ENCODE results near the gene TSNAXIP1.
A peak's percentile ranks its signal among the peaks of the same experiment; 100 is the strongest.

Gene TSNAXIP1

GRCh38 chr16:67806428-67807147, at the start of gene TSNAXIP1, which contains the start of gene RANBP10:
Gene TSNAXIP1 (plus strand): TSS chr16:67806889. CDS start chr16:67807150, 261 bp downstream.
Gene RANBP10 (minus strand): TSS chr16:67806560. CDS start chr16:67806536, 24 bp downstream.
- peaks cover 18% of the 10 kb centered on the region for H3K36me3 ChIP-seq (ENCODE audit: control insufficient read depth, insufficient read depth, low read length)
- H3K9ac ChIP-seq (ENCODE audit: low read depth, low read length): peak within 1 kb of the TSS; percentile 82
- no peaks in the 10 kb centered on the region for H3K27me3 ChIP-seq (ENCODE audit: control insufficient read depth, insufficient read depth, low read length)
- H3K27ac ChIP-seq (ENCODE audit: low read depth, low read length): peak within 1 kb of the TSS; percentile 88
- H3K9me3 ChIP-seq (ENCODE audit: control insufficient read depth, insufficient read depth, low read length): no peaks in the 10 kb centered on the region
- no peaks in the 10 kb centered on the region for H3K4me1 ChIP-seq (ENCODE audit: control insufficient read depth, insufficient read depth, low read length)
- H3K4me3 ChIP-seq (ENCODE audit: low read depth, low read length): peak within 1 kb of the TSS; percentile 97

- Histone ChIP-seq H3K36me3 (ENCODE audit: control insufficient read depth, insufficient read depth, low read length) (0 out of 2 replicates have a peak, but pooled peaks cover 2% of the 10 kb centered on the region), H3K9ac (ENCODE audit: low read depth, low read length) (no peak overlapping the region), H3K27ac (ENCODE audit: low read depth, low read length) (no peak overlapping the region), H3K27me3 (ENCODE audit: control insufficient read depth, insufficient read depth, low read length) (no peaks in the 10 kb centered on the region), H3K4me3 (ENCODE audit: low read depth, low read length) (no peak overlapping the region), H3K4me1 (ENCODE audit: control insufficient read depth, insufficient read depth, low read length) (no peaks in the 10 kb centered on the region), H3K9me3 (ENCODE audit: control insufficient read depth, insufficient read depth, low read length) (no peaks in the 10 kb centered on the region)
Observed at GRCh38 chr16:67758006-67758405, 48.7 kb upstream of the TSNAXIP1 start.

GRCh38 chr16:67758966-67759365, 47.7 kb upstream of the TSNAXIP1 start:
- Histone ChIP-seq H3K27ac (ENCODE audit: low read depth, low read length) (no peak overlapping the region), H3K9me3 (ENCODE audit: control insufficient read depth, insufficient read depth, low read length) (no peaks in the 10 kb centered on the region), H3K9ac (ENCODE audit: low read depth, low read length) (no peak overlapping the region), H3K4me1 (ENCODE audit: control insufficient read depth, insufficient read depth, low read length) (no peaks in the 10 kb centered on the region), H3K36me3 (ENCODE audit: control insufficient read depth, insufficient read depth, low read length) (0 out of 2 replicates have a peak, but pooled peaks cover 2% of the 10 kb centered on the region), H3K27me3 (ENCODE audit: control insufficient read depth, insufficient read depth, low read length) (no peaks in the 10 kb centered on the region), H3K4me3 (ENCODE audit: low read depth, low read length) (no peak overlapping the region)

- no peak overlapping the region for H3K9ac ChIP-seq (ENCODE audit: low read depth, low read length)
- 0 out of 2 replicates have a peak, but pooled peaks cover 2% of the 10 kb centered on the region for H3K36me3 ChIP-seq (ENCODE audit: control insufficient read depth, insufficient read depth, low read length)
- no peak overlapping the region for H3K4me3 ChIP-seq (ENCODE audit: low read depth, low read length)
- H3K9me3 ChIP-seq (ENCODE audit: control insufficient read depth, insufficient read depth, low read length): no peaks in the 10 kb centered on the region
- no peaks in the 10 kb centered on the region for H3K4me1 ChIP-seq (ENCODE audit: control insufficient read depth, insufficient read depth, low read length)
- H3K27me3 ChIP-seq (ENCODE audit: control insufficient read depth, insufficient read depth, low read length): no peaks in the 10 kb centered on the region
- no peak overlapping the region for H3K27ac ChIP-seq (ENCODE audit: low read depth, low read length)
Observed at GRCh38 chr16:67760206-67760955, 46.3 kb upstream of the TSNAXIP1 start.

GRCh38 chr16:67760956-67761230, 45.8 kb upstream of the TSNAXIP1 start:
- no peaks in the 10 kb centered on the region for H3K9me3 ChIP-seq (ENCODE audit: control insufficient read depth, insufficient read depth, low read length)
- H3K27ac ChIP-seq (ENCODE audit: low read depth, low read length): no peak overlapping the region
- 0 out of 2 replicates have a peak, but pooled peaks cover 2% of the 10 kb centered on the region for H3K36me3 ChIP-seq (ENCODE audit: control insufficient read depth, insufficient read depth, low read length)
- H3K4me3 ChIP-seq (ENCODE audit: low read depth, low read length): no peak overlapping the region
- H3K9ac ChIP-seq (ENCODE audit: low read depth, low read length): no peak overlapping the region
- H3K4me1 ChIP-seq (ENCODE audit: control insufficient read depth, insufficient read depth, low read length): no peaks in the 10 kb centered on the region
- H3K27me3 ChIP-seq (ENCODE audit: control insufficient read depth, insufficient read depth, low read length): no peaks in the 10 kb centered on the region

- H3K4me3 ChIP-seq (ENCODE audit: low read depth, low read length): no peak overlapping the region
- no peaks in the 10 kb centered on the region for H3K9me3 ChIP-seq (ENCODE audit: control insufficient read depth, insufficient read depth, low read length)
Observed at GRCh38 chr16:67761924-67762323, 44.8 kb upstream of the TSNAXIP1 start.

GRCh38 chr16:67762385-67762784, 44.3 kb upstream of the TSNAXIP1 start:
- H3K36me3 ChIP-seq (ENCODE audit: control insufficient read depth, insufficient read depth, low read length): 0 out of 2 replicates have a peak, but pooled peaks cover 2% of the 10 kb centered on the region
- H3K27me3 ChIP-seq (ENCODE audit: control insufficient read depth, insufficient read depth, low read length): no peaks in the 10 kb centered on the region
- no peaks in the 10 kb centered on the region for H3K4me1 ChIP-seq (ENCODE audit: control insufficient read depth, insufficient read depth, low read length)
- no peak overlapping the region for H3K9ac ChIP-seq (ENCODE audit: low read depth, low read length)
- no peak overlapping the region for H3K27ac ChIP-seq (ENCODE audit: low read depth, low read length)
- no peaks in the 10 kb centered on the region for H3K9me3 ChIP-seq (ENCODE audit: control insufficient read depth, insufficient read depth, low read length)
- H3K4me3 ChIP-seq (ENCODE audit: low read depth, low read length): no peak overlapping the region

More at GRCh38 chr16:67761924-67762323, 44.8 kb upstream of the TSNAXIP1 start:
- no peaks in the 10 kb centered on the region for H3K27me3 ChIP-seq (ENCODE audit: control insufficient read depth, insufficient read depth, low read length)
- no peak overlapping the region for H3K27ac ChIP-seq (ENCODE audit: low read depth, low read length)
- H3K4me1 ChIP-seq (ENCODE audit: control insufficient read depth, insufficient read depth, low read length): no peaks in the 10 kb centered on the region
- 0 out of 2 replicates have a peak, but pooled peaks cover 2% of the 10 kb centered on the region for H3K36me3 ChIP-seq (ENCODE audit: control insufficient read depth, insufficient read depth, low read length)
- no peak overlapping the region for H3K9ac ChIP-seq (ENCODE audit: low read depth, low read length)

- H3K4me3 ChIP-seq (ENCODE audit: low read depth, low read length): no peak overlapping the region
- no peak overlapping the region for H3K27ac ChIP-seq (ENCODE audit: low read depth, low read length)
- H3K9ac ChIP-seq (ENCODE audit: low read depth, low read length): no peak overlapping the region
- no peaks in the 10 kb centered on the region for H3K4me1 ChIP-seq (ENCODE audit: control insufficient read depth, insufficient read depth, low read length)
- 0 out of 2 replicates have a peak, but pooled peaks cover 2% of the 10 kb centered on the region for H3K36me3 ChIP-seq (ENCODE audit: control insufficient read depth, insufficient read depth, low read length)
- no peaks in the 10 kb centered on the region for H3K27me3 ChIP-seq (ENCODE audit: control insufficient read depth, insufficient read depth, low read length)
- H3K9me3 ChIP-seq (ENCODE audit: control insufficient read depth, insufficient read depth, low read length): no peaks in the 10 kb centered on the region
Observed at GRCh38 chr16:67763066-67763465, 43.6 kb upstream of the TSNAXIP1 start.

GRCh38 chr16:67764158-67764667, 42.5 kb upstream of the TSNAXIP1 start:
- no peak overlapping the region for H3K9ac ChIP-seq (ENCODE audit: low read depth, low read length)

GRCh38 chr16:67766291-67766690, 40.4 kb upstream of the TSNAXIP1 start:
- Histone ChIP-seq H3K36me3 (ENCODE audit: control insufficient read depth, insufficient read depth, low read length) (peaks cover 6% of the 10 kb centered on the region; the same call in 1 of the 2 replicates), H3K4me3 (ENCODE audit: low read depth, low read length) (no peak overlapping the region), H3K9me3 (ENCODE audit: control insufficient read depth, insufficient read depth, low read length) (no peaks in the 10 kb centered on the region), H3K27ac (ENCODE audit: low read depth, low read length) (no peak overlapping the region), H3K4me1 (ENCODE audit: control insufficient read depth, insufficient read depth, low read length) (no peaks in the 10 kb centered on the region), H3K27me3 (ENCODE audit: control insufficient read depth, insufficient read depth, low read length) (no peaks in the 10 kb centered on the region), H3K9ac (ENCODE audit: low read depth, low read length) (no peak overlapping the region)

More at GRCh38 chr16:67764158-67764667, 42.5 kb upstream of the TSNAXIP1 start:
- Histone ChIP-seq H3K27me3 (ENCODE audit: control insufficient read depth, insufficient read depth, low read length) (no peaks in the 10 kb centered on the region), H3K4me1 (ENCODE audit: control insufficient read depth, insufficient read depth, low read length) (no peaks in the 10 kb centered on the region), H3K36me3 (ENCODE audit: control insufficient read depth, insufficient read depth, low read length) (0 out of 2 replicates have a peak, but pooled peaks cover 2% of the 10 kb centered on the region), H3K9me3 (ENCODE audit: control insufficient read depth, insufficient read depth, low read length) (no peaks in the 10 kb centered on the region), H3K4me3 (ENCODE audit: low read depth, low read length) (no peak overlapping the region), H3K27ac (ENCODE audit: low read depth, low read length) (no peak overlapping the region)

- H3K36me3 ChIP-seq (ENCODE audit: control insufficient read depth, insufficient read depth, low read length): peaks cover 6% of the 10 kb centered on the region; the same call in 1 of the 2 replicates
- H3K27me3 ChIP-seq (ENCODE audit: control insufficient read depth, insufficient read depth, low read length): no peaks in the 10 kb centered on the region
- no peak overlapping the region for H3K27ac ChIP-seq (ENCODE audit: low read depth, low read length)
- H3K9me3 ChIP-seq (ENCODE audit: control insufficient read depth, insufficient read depth, low read length): no peaks in the 10 kb centered on the region
- H3K9ac ChIP-seq (ENCODE audit: low read depth, low read length): no peak overlapping the region
- H3K4me3 ChIP-seq (ENCODE audit: low read depth, low read length): no peak overlapping the region
- H3K4me1 ChIP-seq (ENCODE audit: control insufficient read depth, insufficient read depth, low read length): no peaks in the 10 kb centered on the region
Observed at GRCh38 chr16:67767953-67768352, 38.7 kb upstream of the TSNAXIP1 start.
